ENCODE results near the gene SMG5. TPM values are rescaled to one million over a fixed set of nuclear protein-coding genes. Genes with fewer than 3 reads are reported as not detected.

The SMG5 gene
- total RNA-seq, 3 donors from 2014 or later = 35.7 to 67.8 (median 54.7) TPM

DNA sequence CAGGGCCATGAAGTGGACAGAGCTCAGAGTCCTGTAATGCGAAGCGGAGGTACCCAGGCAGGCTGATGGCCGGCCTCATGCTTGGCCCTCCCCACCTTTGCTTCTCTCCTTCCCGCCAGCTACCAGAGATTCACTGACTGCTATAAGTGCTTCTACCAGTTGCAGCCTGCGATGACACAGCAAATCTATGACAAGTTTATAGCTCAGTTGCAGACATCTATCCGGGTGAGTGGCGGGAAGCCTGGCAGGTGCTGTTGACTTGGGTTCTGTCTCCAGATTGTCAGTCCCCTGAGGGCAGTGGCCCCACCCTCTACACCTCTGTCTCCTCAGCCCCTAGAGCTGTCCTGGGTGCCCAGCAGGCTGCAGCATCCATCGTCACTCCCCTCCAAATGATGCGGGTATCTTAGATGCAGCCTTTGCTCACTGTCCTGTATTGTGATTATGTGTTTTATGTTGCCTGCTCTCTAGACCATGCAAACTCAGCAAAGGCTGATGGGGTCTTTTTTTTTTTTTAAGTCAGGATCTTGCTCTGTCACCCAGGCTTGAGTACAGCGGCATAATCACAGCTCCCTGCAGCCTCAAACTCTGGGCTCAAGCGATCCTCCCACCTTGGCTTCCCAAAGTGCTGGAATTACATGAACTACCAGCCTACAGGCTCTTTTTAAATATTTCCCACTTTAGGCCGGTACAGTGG, 50.3 kb downstream of the SMG5 start:
- Histone ChIP-seq H3K27me3 (no peaks in the 10 kb centered on the region), H3K4me1 (no peaks in the 10 kb centered on the region), H3K36me3 (no peaks in the 10 kb centered on the region), H3K27ac (no peak overlapping the region), H3K4me3 (no peak overlapping the region), H3K9me3 (no peaks in the 10 kb centered on the region)
- no peak for DNase-seq (ENCODE audit: low spot score in 2 of 2)
- TF ChIP-seq, protein P1, sequence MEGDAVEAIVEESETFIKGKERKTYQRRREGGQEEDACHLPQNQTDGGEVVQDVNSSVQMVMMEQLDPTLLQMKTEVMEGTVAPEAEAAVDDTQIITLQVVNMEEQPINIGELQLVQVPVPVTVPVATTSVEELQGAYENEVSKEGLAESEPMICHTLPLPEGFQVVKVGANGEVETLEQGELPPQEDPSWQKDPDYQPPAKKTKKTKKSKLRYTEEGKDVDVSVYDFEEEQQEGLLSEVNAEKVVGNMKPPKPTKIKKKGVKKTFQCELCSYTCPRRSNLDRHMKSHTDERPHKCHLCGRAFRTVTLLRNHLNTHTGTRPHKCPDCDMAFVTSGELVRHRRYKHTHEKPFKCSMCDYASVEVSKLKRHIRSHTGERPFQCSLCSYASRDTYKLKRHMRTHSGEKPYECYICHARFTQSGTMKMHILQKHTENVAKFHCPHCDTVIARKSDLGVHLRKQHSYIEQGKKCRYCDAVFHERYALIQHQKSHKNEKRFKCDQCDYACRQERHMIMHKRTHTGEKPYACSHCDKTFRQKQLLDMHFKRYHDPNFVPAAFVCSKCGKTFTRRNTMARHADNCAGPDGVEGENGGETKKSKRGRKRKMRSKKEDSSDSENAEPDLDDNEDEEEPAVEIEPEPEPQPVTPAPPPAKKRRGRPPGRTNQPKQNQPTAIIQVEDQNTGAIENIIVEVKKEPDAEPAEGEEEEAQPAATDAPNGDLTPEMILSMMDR (IDR thresholded peaks at IDR 0.05) = no peak
- TF ChIP-seq POLR2AphosphoS5 (IDR thresholded peaks at IDR 0.05) (no peak), POLR2A (IDR thresholded peaks at IDR 0.05) (no peak)
- intact Hi-C loops (cut with DNase I; ENCODE audit: low total_unique reads) = no loop called here

- no peaks in the 10 kb centered on the region for H3K27me3 ChIP-seq
- H3K27ac ChIP-seq = no peak overlapping the region
- TF ChIP-seq POLR2AphosphoS5 (IDR thresholded peaks at IDR 0.05) (no peak), POLR2A (IDR thresholded peaks at IDR 0.05) (no peak)
- TF ChIP-seq, protein P1 (IDR thresholded peaks at IDR 0.05) = no peak
- H3K36me3 ChIP-seq = no peaks in the 10 kb centered on the region
- no peak overlapping the region for H3K4me3 ChIP-seq
- no peaks in the 10 kb centered on the region for H3K9me3 ChIP-seq
- no peak for DNase-seq (ENCODE audit: low spot score in 2 of 2)
- intact Hi-C loops (cut with DNase I; ENCODE audit: low total_unique reads) = no loop called here
- peaks cover 0 to 3% of the 10 kb centered on the region in 2 donors for H3K4me1 ChIP-seq
Measured at GRCh38 chr1:156230473-156230837, 52.2 kb downstream of the SMG5 start.

DNA sequence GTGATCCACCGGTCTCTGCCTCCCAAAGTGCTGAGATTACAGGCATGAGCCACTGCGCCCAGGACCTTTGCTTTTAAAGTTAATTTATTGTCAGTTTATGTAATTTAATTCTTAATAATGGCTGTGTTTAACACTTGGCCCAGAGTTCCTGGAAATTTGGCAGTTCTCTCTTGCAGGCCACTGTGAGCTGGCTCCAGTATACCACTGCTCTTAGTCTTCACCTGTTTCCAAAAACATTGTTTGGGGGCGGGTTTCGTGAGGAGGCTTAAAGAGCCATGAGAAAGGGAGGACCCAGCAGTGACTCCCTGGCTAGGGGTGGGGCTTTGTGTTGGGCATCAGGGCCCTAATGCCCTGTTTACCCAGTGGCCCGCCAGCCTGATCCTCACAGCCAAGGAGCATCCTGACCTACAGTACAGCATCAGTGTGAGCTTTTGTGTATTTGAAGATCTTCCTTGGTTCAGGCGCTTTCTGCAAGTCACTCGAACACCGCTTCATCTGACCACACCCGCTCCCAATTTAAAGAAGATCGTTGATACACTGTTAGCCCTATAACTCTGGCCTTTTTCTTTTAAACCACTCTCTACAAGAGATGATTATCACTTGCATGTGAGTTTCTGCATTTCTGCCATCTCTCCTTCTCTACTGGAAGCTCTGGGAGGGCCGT, 52.7 kb downstream of the SMG5 start:
- DNase-seq (ENCODE audit: low spot score in 2 of 2) = no peak

DNA sequence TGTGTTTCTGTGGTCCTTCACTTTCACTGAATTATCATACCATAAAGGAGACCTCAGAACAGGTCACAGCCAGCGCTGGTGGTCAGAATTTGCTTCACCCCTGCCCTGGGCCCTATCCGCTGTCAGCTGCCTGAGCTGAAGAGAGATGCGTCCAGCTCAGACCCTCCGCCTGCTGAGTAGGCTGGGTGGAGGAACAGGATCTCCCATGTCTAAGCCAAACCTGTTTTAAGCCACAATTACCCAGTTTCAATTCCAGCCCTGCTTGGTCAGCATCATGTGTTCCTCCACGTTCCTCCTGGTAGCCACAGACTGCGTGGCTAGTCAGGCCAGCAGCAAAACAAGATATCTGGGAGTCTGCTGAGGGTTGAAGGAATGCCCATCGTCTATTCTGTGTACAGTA, 54.1 kb downstream of the SMG5 start:
- H3K27ac ChIP-seq = no peak overlapping the region
- peaks cover 0 to 8% of the 10 kb centered on the region in 2 donors for H3K4me1 ChIP-seq
- DNase-seq (ENCODE audit: low spot score in 2 of 2) = no peak
- no peaks in the 10 kb centered on the region for H3K36me3 ChIP-seq
- no peaks in the 10 kb centered on the region for H3K27me3 ChIP-seq
- no peak overlapping the region for H3K4me3 ChIP-seq
- no peaks in the 10 kb centered on the region for H3K9me3 ChIP-seq
- TF ChIP-seq, protein P1 (IDR thresholded peaks at IDR 0.05) = no peak
- no peak for TF ChIP-seq POLR2AphosphoS5 (IDR thresholded peaks at IDR 0.05)
- TF ChIP-seq POLR2A (IDR thresholded peaks at IDR 0.05) = no peak
- intact Hi-C loops (cut with DNase I; ENCODE audit: low total_unique reads) = loop anchor here (10.0 kb wide), 1 partner anchor 144 kb away; the partner anchor contains the start of gene MEX3A

More for the DNA sequence above, 52.7 kb downstream of the SMG5 start:
- no peaks in the 10 kb centered on the region for H3K9me3 ChIP-seq
- H3K4me1 ChIP-seq = peaks cover 0 to 8% of the 10 kb centered on the region in 2 donors
- no peaks in the 10 kb centered on the region for H3K27me3 ChIP-seq
- no peak overlapping the region for H3K4me3 ChIP-seq
- no peaks in the 10 kb centered on the region for H3K36me3 ChIP-seq
- TF ChIP-seq, protein P1 (IDR thresholded peaks at IDR 0.05) = no peak
- no peak for TF ChIP-seq POLR2AphosphoS5 (IDR thresholded peaks at IDR 0.05)
- no peak for TF ChIP-seq POLR2A (IDR thresholded peaks at IDR 0.05)
- no peak overlapping the region for H3K27ac ChIP-seq
- intact Hi-C loops (cut with DNase I; ENCODE audit: low total_unique reads) = loop anchor here (10.0 kb wide), 1 partner anchor 145 kb away; the partner anchor contains the start of gene MEX3A

- H3K36me3 ChIP-seq = no peaks in the 10 kb centered on the region
Measured at GRCh38 chr1:156226782-156227181, 55.8 kb downstream of the SMG5 start.

More at GRCh38 chr1:156226782-156227181, 55.8 kb downstream of the SMG5 start:
- no peaks in the 10 kb centered on the region for H3K27me3 ChIP-seq
- TF ChIP-seq POLR2A (IDR thresholded peaks at IDR 0.05) = no peak
- no peak for TF ChIP-seq POLR2AphosphoS5 (IDR thresholded peaks at IDR 0.05)
- TF ChIP-seq, protein P1 (IDR thresholded peaks at IDR 0.05) = no peak
- peaks cover 0 to 8% of the 10 kb centered on the region in 2 donors for H3K4me1 ChIP-seq
- intact Hi-C loops (cut with DNase I; ENCODE audit: low total_unique reads) = loop anchor here (10.0 kb wide), 1 partner anchor 142 kb away; the partner anchor contains the start of gene MEX3A
- no peak overlapping the region for H3K4me3 ChIP-seq
- no peaks in the 10 kb centered on the region for H3K9me3 ChIP-seq
- H3K27ac ChIP-seq = no peak overlapping the region
- no peak for DNase-seq (ENCODE audit: low spot score in 2 of 2)

Data from breast epithelium (tissue), 4 donors.